Measurements from ENCODE around the gene FAIM2. TPM values are rescaled to one million over a fixed set of nuclear protein-coding genes. Genes with fewer than 3 reads are reported as not detected.

Gene FAIM2
- total and polyA plus RNA-seq, 9 of the 15 experiments (the other 6 are each of a cell fraction or from before 2014, with no cell fraction given), result 0.01 to 0.10 TPM; not detected in 7

DNA sequence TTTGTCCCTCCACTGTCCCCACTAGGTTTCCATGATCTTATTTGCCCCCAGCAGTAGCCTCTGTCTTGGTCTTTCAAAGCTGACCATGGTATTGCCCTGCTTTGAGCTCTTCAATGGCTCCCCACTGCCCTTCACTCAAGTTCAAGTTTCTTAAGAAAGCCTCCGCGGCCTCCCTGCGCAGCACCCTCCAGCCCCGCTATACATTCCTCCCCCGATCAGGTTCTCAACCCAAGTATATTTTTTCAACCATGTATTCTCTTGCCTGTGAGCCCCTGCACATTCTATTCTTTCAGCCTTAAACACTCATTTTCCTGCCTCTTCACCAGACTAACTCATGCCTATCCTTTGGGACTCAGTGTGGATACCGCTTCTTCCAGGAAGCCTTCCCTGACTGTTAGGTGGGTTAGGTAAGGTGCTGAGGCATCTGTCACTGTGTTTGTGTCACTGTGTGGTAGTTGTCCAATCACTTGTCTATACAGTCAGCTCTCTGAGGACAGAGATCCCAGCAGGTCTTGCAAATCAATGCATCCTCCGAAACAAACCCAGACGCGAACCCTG, 4.3 kb downstream of the FAIM2 start:
- FAIRE-seq (peak; percentile 62), DNase-seq (ENCODE audit: extremely low read depth in 1 of 4, low spot score in 3 of 4) (no peak), ATAC-seq (no peak)
- Histone ChIP-seq H3K79me2 (ENCODE audit: control insufficient read depth, insufficient read depth, low read length) (no peaks in the 10 kb centered on the region), H3K36me3 (ENCODE audit: control insufficient read depth, insufficient read depth, low read length) (no peaks in the 10 kb centered on the region), H4K20me1 (replicated peaks; ENCODE audit: control insufficient read depth, insufficient read depth, low read length) (no peaks in the 10 kb centered on the region), H3K4me1 (replicated peaks in 1 of 2; ENCODE audit: control insufficient read depth in 2 of 2, insufficient read depth in 2 of 2, low read length in 2 of 2) (peaks cover 22 to 41% of the 10 kb centered on the region in 2 experiments), H3K9me1 (ENCODE audit: control insufficient read depth, insufficient read depth, low read length) (no peaks in the 10 kb centered on the region), H3K27me3 (ENCODE audit: control insufficient read depth in 2 of 2, insufficient read depth in 2 of 2, low read length in 2 of 2) (peaks cover 4 to 12% of the 10 kb centered on the region in 2 experiments; a peak in 3 of 5 replicates), H3K9ac (ENCODE audit: insufficient read depth in 1 of 2, low read depth in 2 of 2, low read length in 2 of 2) (peak overlapping the region in 1 of 2 experiments; percentile 79; a peak in 1 of 4 replicates), H2AFZ (ENCODE audit: low read depth, low read length) (peak overlapping the region; percentile 49; the same call in 1 of the 2 replicates), H3K4me2 (ENCODE audit: insufficient read depth, low read length) (no peak overlapping the region; the same call in 1 of the 2 replicates), H3K4me3 (no peak overlapping the region), H3K9me3 (replicated peaks; ENCODE audit: control insufficient read depth, insufficient read depth, low read depth, low read length) (no peaks in the 10 kb centered on the region), H3K27ac (ENCODE audit: extremely low read depth, low read depth, low read length) (no peak overlapping the region)
- CTCF ChIA-PET (ENCODE audit: low intra/inter-chr PET ratio), result no interaction called here
- POLR2A ChIA-PET, result no interaction called here
- in situ Hi-C loops (cut with MboI), result no loop called here
- no TSS peak for BruUV-seq (replicated peaks)
- WGBS (ENCODE audit: insufficient coverage, low coverage, missing lambda C conversion rate), result 91% methylated on average over 9 of the region's 9 CpGs
- intact Hi-C loops (cut with micrococcal nuclease), result no loop called here
- TF ChIP-seq SMARCA5 (IDR thresholded peaks at IDR 0.05) (peak; percentile 88), POLR2AphosphoS5 (IDR thresholded peaks at IDR 0.05; ENCODE audit: control insufficient read depth, insufficient read depth, low read depth, low read length) (no peak), PTBP1 (IDR thresholded peaks at IDR 0.05; ENCODE audit: low read depth, low read length) (0 out of 2 replicates have a peak, but pooled peaks have one; percentile 65), ASH1L (IDR thresholded peaks at IDR 0.05; ENCODE audit: borderline replicate concordance, low read depth, partially characterized antibody) (no peak), CHD4 (IDR thresholded peaks at IDR 0.05; ENCODE audit: insufficient read depth, insufficient replicate concordance, low read depth, low read length, poor library complexity, severe bottlenecking) (peak; percentile 31), KDM1A (IDR thresholded peaks at IDR 0.05) (peak in 1 of 2 experiments; percentile 50; a peak in 1 of 4 replicates), ZFP36 (IDR thresholded peaks at IDR 0.05; ENCODE audit: low read depth, low read length, partially characterized antibody) (peak; percentile 100), ADNP (tag; IDR thresholded peaks at IDR 0.05) (0 out of 2 replicates have a peak, but pooled peaks have one; percentile 34), RBM25 (IDR thresholded peaks at IDR 0.05; ENCODE audit: low read depth, low read length, severe bottlenecking) (peak; percentile 91), BCOR (IDR thresholded peaks at IDR 0.05) (peak; percentile 82), ZNF778 (CRISPR knock-in tag; IDR thresholded peaks at IDR 0.05) (no peak), ZNF12 (CRISPR knock-in tag; IDR thresholded peaks at IDR 0.05) (peak; percentile 61; the same call in 1 of the 2 replicates), RBM15 (IDR thresholded peaks at IDR 0.05; ENCODE audit: insufficient read depth, low read length) (no peak)
- TF ChIP-seq, protein P1, sequence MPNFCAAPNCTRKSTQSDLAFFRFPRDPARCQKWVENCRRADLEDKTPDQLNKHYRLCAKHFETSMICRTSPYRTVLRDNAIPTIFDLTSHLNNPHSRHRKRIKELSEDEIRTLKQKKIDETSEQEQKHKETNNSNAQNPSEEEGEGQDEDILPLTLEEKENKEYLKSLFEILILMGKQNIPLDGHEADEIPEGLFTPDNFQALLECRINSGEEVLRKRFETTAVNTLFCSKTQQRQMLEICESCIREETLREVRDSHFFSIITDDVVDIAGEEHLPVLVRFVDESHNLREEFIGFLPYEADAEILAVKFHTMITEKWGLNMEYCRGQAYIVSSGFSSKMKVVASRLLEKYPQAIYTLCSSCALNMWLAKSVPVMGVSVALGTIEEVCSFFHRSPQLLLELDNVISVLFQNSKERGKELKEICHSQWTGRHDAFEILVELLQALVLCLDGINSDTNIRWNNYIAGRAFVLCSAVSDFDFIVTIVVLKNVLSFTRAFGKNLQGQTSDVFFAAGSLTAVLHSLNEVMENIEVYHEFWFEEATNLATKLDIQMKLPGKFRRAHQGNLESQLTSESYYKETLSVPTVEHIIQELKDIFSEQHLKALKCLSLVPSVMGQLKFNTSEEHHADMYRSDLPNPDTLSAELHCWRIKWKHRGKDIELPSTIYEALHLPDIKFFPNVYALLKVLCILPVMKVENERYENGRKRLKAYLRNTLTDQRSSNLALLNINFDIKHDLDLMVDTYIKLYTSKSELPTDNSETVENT (CRISPR knock-in tag; IDR thresholded peaks at IDR 0.05), result no peak
- TF ChIP-seq, protein P2, sequence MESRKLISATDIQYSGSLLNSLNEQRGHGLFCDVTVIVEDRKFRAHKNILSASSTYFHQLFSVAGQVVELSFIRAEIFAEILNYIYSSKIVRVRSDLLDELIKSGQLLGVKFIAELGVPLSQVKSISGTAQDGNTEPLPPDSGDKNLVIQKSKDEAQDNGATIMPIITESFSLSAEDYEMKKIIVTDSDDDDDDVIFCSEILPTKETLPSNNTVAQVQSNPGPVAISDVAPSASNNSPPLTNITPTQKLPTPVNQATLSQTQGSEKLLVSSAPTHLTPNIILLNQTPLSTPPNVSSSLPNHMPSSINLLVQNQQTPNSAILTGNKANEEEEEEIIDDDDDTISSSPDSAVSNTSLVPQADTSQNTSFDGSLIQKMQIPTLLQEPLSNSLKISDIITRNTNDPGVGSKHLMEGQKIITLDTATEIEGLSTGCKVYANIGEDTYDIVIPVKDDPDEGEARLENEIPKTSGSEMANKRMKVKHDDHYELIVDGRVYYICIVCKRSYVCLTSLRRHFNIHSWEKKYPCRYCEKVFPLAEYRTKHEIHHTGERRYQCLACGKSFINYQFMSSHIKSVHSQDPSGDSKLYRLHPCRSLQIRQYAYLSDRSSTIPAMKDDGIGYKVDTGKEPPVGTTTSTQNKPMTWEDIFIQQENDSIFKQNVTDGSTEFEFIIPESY (CRISPR knock-in tag; IDR thresholded peaks at IDR 0.05), result peak; percentile 70
- TF ChIP-seq, protein P3, sequence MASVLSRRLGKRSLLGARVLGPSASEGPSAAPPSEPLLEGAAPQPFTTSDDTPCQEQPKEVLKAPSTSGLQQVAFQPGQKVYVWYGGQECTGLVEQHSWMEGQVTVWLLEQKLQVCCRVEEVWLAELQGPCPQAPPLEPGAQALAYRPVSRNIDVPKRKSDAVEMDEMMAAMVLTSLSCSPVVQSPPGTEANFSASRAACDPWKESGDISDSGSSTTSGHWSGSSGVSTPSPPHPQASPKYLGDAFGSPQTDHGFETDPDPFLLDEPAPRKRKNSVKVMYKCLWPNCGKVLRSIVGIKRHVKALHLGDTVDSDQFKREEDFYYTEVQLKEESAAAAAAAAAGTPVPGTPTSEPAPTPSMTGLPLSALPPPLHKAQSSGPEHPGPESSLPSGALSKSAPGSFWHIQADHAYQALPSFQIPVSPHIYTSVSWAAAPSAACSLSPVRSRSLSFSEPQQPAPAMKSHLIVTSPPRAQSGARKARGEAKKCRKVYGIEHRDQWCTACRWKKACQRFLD (CRISPR knock-in tag; IDR thresholded peaks at IDR 0.05), result no peak
